Transverse colon (tissue), 4 donors: Measurements from ENCODE around the gene C2CD2L. TPM values are rescaled to one million over a fixed set of nuclear protein-coding genes. Genes with fewer than 3 reads are reported as not detected.

Source experiments
- DNase-seq: peaks from one replicate; pipeline ENCODE4 v3.0.0-alpha.2; 2019
- H3K27ac ChIP-seq, 4 donors: fragments of 200-600 bp; sonication (generic); 2 replicates each; pipeline ENCODE4 v1.5.1; 2016 to 2018; ENCODE audit warnings: inconsistent platforms in 4 of 4
- H3K27me3 ChIP-seq: fragments of 200-600 bp; sonication (generic); 2 replicates; pipeline ENCODE4 v1.5.1; 2017; ENCODE audit warnings: inconsistent platforms
- H3K36me3 ChIP-seq, 4 donors: fragments of 200-600 bp; sonication (generic); 2 replicates each; pipeline ENCODE4 v1.5.1; 2017 to 2019; ENCODE audit warnings: inconsistent platforms in 4 of 4
- H3K4me1 ChIP-seq, 4 donors: fragments of 200-600 bp; sonication (generic); 2 replicates each; pipeline ENCODE4 v1.5.1; 2017 to 2020; ENCODE audit warnings: inconsistent platforms in 4 of 4
- H3K4me3 ChIP-seq, 4 donors: fragments of 200-600 bp; sonication (generic); 1 replicate in 1 of 4; 2 replicates in 3 of 4; pipeline versions ENCODE4 v1.5.1 to v1.6.1; 2017 to 2019; ENCODE audit warnings: inconsistent platforms in 4 of 4
- H3K9me3 ChIP-seq, 2 donors: fragments of 200-600 bp; sonication (generic); 2 replicates each; pipeline ENCODE4 v1.5.1; 2017 to 2019; ENCODE audit warnings: inconsistent platforms in 2 of 2
- CTCF ChIP-seq, 5 experiments: fragments of 200-600 bp in 3 of 5; fragments of 450-650 bp in 2 of 5; sonication (generic) in 3 of 5; IDR thresholded peaks; 1 replicate in 2 of 5; 2 replicates in 3 of 5; pipeline ENCODE4 v1.5.1; 2016 to 2017; ENCODE audit warnings: antibody characterized with exemption in 5 of 5, inconsistent platforms in 3 of 5, mild to moderate bottlenecking in 2 of 5, moderate library complexity in 1 of 5
- EP300 ChIP-seq: sonication (generic); formaldehyde crosslinking; IDR thresholded peaks from one replicate; pipeline ENCODE4 v1.6.1; 2017; ENCODE audit warnings: antibody characterized with exemption, low read depth
- POLR2A ChIP-seq: fragments of 450-650 bp; IDR thresholded peaks from one replicate; pipeline ENCODE4 v1.6.1; 2016; ENCODE audit warnings: antibody characterized with exemption, mild to moderate bottlenecking, moderate library complexity
- POLR2AphosphoS5 ChIP-seq, 3 donors: sonication (generic); formaldehyde crosslinking; IDR thresholded peaks; one replicate each; pipeline ENCODE4 v1.6.1; 2016; ENCODE audit warnings: antibody characterized with exemption in 3 of 3
- WGBS, 2 donors: methylation state at CpG; one replicate each; pipeline ENCODE4 v1.1.5; 2018; ENCODE audit warnings: low coverage in 1 of 2; 5-methylcytosine and 5-hydroxymethylcytosine counted together
- in situ Hi-C, 4 donors: fragments of 200-750 bp; cut with MboI; loops; one replicate each; pipeline versions ENCODE4 v1.15.0 to v1.15.1; 2017; ENCODE audit warnings: low sequenced_read_pairs in 3 of 4, low pct_ligation_motif_present in 1 of 4, low pct_unique_long_range_greater_than_20kb in 1 of 4
- intact Hi-C: fragments of 100-400 bp; cut with DNase I; formaldehyde crosslinking; loops from one replicate; pipeline ENCODE4 v1.15.1; 2023; ENCODE audit warnings: low total_unique reads
- total RNA-seq, 4 donors: library from RNA; depleted of rRNA; stranded (reverse); fragments of >200 nt; gene quantifications; one replicate each; pipeline ENCODE4 v1.1.0, GENCODE V29; 2016

The C2CD2L gene
- total RNA-seq, 4 donors from 2014 or later = 11.5 to 56.9 (median 32.7) TPM

GRCh38 chr11:119094816-119095065 is 12.4 kb upstream of the C2CD2L start:
- WGBS, 2 donors = 0% methylated on average over 5 of the region's 19 CpGs; no CpG with 5 or more reads in 1 of the 2 donors
- intact Hi-C loops (no loop called here), in situ Hi-C loops (no loop called here)
- DNase-seq = peak; percentile 88
- TF ChIP-seq POLR2A (no peak), POLR2AphosphoS5 (IDR thresholded peaks at IDR 0.05) (no peak), EP300 (no peak), CTCF (IDR thresholded peaks at IDR 0.05) (peak in 4 of 5 experiments; percentile 71 to 78 (median 74))
- Histone ChIP-seq H3K27me3 (no peaks in the 10 kb centered on the region), H3K4me1 (peaks cover 18 to 27% (median 20%) of the 10 kb centered on the region in 4 donors), H3K36me3 (peaks cover 0 to 9% (median 1%) of the 10 kb centered on the region in 4 donors), H3K27ac (peak overlapping the region; percentile 94 to 97 (median 96)), H3K4me3 (peak overlapping the region; percentile 69 to 92 (median 74)), H3K9me3 (no peaks in the 10 kb centered on the region)

GRCh38 chr11:119095066-119095880 is 11.9 kb upstream of the C2CD2L start:
- WGBS, 2 donors = 0% methylated on average over 1 to 41 of the region's 79 CpGs
- Histone ChIP-seq H3K36me3 (peaks cover 0 to 9% (median 1%) of the 10 kb centered on the region in 4 donors), H3K27ac (peak overlapping the region; percentile 94 to 97 (median 96)), H3K4me3 (peak overlapping the region; percentile 69 to 92 (median 74)), H3K9me3 (no peaks in the 10 kb centered on the region), H3K27me3 (no peaks in the 10 kb centered on the region), H3K4me1 (peaks cover 18 to 33% (median 24%) of the 10 kb centered on the region in 4 donors)
- in situ Hi-C loops = no loop called here
- DNase-seq = peak; percentile 99
- TF ChIP-seq POLR2A (peak; percentile 99), POLR2AphosphoS5 (IDR thresholded peaks at IDR 0.05) (peak; percentile 99 to 100 (median 100)), CTCF (IDR thresholded peaks at IDR 0.05) (peak in 4 of 5 experiments; percentile 29 to 88 (median 42)), EP300 (no peak)
- intact Hi-C loops = no loop called here

GRCh38 chr11:119099711-119100110 is 7.4 kb upstream of the C2CD2L start:
- TF ChIP-seq CTCF (IDR thresholded peaks at IDR 0.05) (no peak), POLR2AphosphoS5 (IDR thresholded peaks at IDR 0.05) (no peak), POLR2A (no peak), EP300 (no peak)
- Histone ChIP-seq H3K4me3 (no peak overlapping the region), H3K36me3 (peaks cover 0 to 9% (median 1%) of the 10 kb centered on the region in 4 donors), H3K27me3 (no peaks in the 10 kb centered on the region), H3K9me3 (no peaks in the 10 kb centered on the region), H3K4me1 (peaks cover 15 to 37% (median 25%) of the 10 kb centered on the region in 4 donors), H3K27ac (no peak overlapping the region)
- in situ Hi-C loops (no loop called here), intact Hi-C loops (no loop called here)
- DNase-seq = no peak
- WGBS, 2 donors = 72 to 75% methylated on average over 6 of the region's 6 CpGs

GRCh38 chr11:119100246-119100970 is 6.7 kb upstream of the C2CD2L start:
- no peaks in the 10 kb centered on the region for H3K9me3 ChIP-seq
- 38 to 41% methylated on average over 9 to 11 of the region's 11 CpGs for WGBS, 2 donors

More at GRCh38 chr11:119100246-119100970, 6.7 kb upstream of the C2CD2L start:
- in situ Hi-C loops (no loop called here), intact Hi-C loops (no loop called here)
- Histone ChIP-seq H3K27me3 (no peaks in the 10 kb centered on the region), H3K4me1 (peaks cover 15 to 37% (median 25%) of the 10 kb centered on the region in 4 donors), H3K27ac (peak overlapping the region in 2 of 4 donors; percentile 93 to 97), H3K4me3 (peak overlapping the region in 3 of 4 donors; percentile 61 to 84 (median 68)), H3K36me3 (peaks cover 0 to 9% (median 1%) of the 10 kb centered on the region in 4 donors)
- DNase-seq = no peak
- no peak for TF ChIP-seq POLR2AphosphoS5 (IDR thresholded peaks at IDR 0.05)
- TF ChIP-seq CTCF (IDR thresholded peaks at IDR 0.05) = peak in 4 of 5 experiments; percentile 20 to 33 (median 26)
